Measurements from ENCODE around the gene EEF1AKMT3. TPM values are rescaled to one million over a fixed set of nuclear protein-coding genes. Genes with fewer than 3 reads are reported as not detected.

The EEF1AKMT3 gene
- total RNA-seq, 1 donor: 8.3 TPM

GRCh38 chr12:57726151-57726883 is 46.1 kb upstream of the EEF1AKMT3 start:
- DNase-seq (ENCODE audit: insufficient read length, low spot score, missing footprints): peak; percentile 98
- TF ChIP-seq, protein P1, sequence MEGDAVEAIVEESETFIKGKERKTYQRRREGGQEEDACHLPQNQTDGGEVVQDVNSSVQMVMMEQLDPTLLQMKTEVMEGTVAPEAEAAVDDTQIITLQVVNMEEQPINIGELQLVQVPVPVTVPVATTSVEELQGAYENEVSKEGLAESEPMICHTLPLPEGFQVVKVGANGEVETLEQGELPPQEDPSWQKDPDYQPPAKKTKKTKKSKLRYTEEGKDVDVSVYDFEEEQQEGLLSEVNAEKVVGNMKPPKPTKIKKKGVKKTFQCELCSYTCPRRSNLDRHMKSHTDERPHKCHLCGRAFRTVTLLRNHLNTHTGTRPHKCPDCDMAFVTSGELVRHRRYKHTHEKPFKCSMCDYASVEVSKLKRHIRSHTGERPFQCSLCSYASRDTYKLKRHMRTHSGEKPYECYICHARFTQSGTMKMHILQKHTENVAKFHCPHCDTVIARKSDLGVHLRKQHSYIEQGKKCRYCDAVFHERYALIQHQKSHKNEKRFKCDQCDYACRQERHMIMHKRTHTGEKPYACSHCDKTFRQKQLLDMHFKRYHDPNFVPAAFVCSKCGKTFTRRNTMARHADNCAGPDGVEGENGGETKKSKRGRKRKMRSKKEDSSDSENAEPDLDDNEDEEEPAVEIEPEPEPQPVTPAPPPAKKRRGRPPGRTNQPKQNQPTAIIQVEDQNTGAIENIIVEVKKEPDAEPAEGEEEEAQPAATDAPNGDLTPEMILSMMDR (IDR thresholded peaks at IDR 0.05; ENCODE audit: extremely low read depth, low read depth, low read length): peak; percentile 85
- peaks cover 2% of the 10 kb centered on the region for H4K20me1 ChIP-seq (ENCODE audit: insufficient read depth, low read length)
- peak overlapping the region; percentile 97 for H2AFZ ChIP-seq (ENCODE audit: low read length)
- no peaks in the 10 kb centered on the region for H3K9me3 ChIP-seq (ENCODE audit: low read depth, low read length)
- H3K36me3 ChIP-seq (ENCODE audit: insufficient read depth, low read length): no peaks in the 10 kb centered on the region
- peaks cover 15% of the 10 kb centered on the region for H3K27me3 ChIP-seq (ENCODE audit: insufficient read depth, low read length)
- peak overlapping the region; percentile 10 for H3K27ac ChIP-seq (ENCODE audit: low read depth, low read length)
- H3K4me2 ChIP-seq (ENCODE audit: insufficient read depth, low read length): peak overlapping the region; percentile 88
- H3K79me2 ChIP-seq (ENCODE audit: insufficient read depth, low read length): no peaks in the 10 kb centered on the region
- peak overlapping the region; percentile 83 for H3K4me3 ChIP-seq (ENCODE audit: insufficient read depth, low read length)
- peaks cover 4% of the 10 kb centered on the region for H3K4me1 ChIP-seq (ENCODE audit: insufficient read depth, low read length)

GRCh38 chr12:57726884-57727757 is 45.3 kb upstream of the EEF1AKMT3 start:
- Histone ChIP-seq H3K27ac (ENCODE audit: low read depth, low read length) (no peak overlapping the region), H3K36me3 (ENCODE audit: insufficient read depth, low read length) (no peaks in the 10 kb centered on the region), H3K4me3 (ENCODE audit: insufficient read depth, low read length) (peak overlapping the region; percentile 83), H3K9me3 (ENCODE audit: low read depth, low read length) (no peaks in the 10 kb centered on the region), H4K20me1 (ENCODE audit: insufficient read depth, low read length) (peaks cover 2% of the 10 kb centered on the region), H3K4me2 (ENCODE audit: insufficient read depth, low read length) (peak overlapping the region; percentile 88), H2AFZ (ENCODE audit: low read length) (peak overlapping the region; percentile 72), H3K27me3 (ENCODE audit: insufficient read depth, low read length) (peaks cover 17% of the 10 kb centered on the region), H3K4me1 (ENCODE audit: insufficient read depth, low read length) (peaks cover 4% of the 10 kb centered on the region), H3K79me2 (ENCODE audit: insufficient read depth, low read length) (no peaks in the 10 kb centered on the region)
- TF ChIP-seq, protein P1 (IDR thresholded peaks at IDR 0.05; ENCODE audit: extremely low read depth, low read depth, low read length): no peak
- DNase-seq (ENCODE audit: insufficient read length, low spot score, missing footprints): peak; percentile 86

DNA sequence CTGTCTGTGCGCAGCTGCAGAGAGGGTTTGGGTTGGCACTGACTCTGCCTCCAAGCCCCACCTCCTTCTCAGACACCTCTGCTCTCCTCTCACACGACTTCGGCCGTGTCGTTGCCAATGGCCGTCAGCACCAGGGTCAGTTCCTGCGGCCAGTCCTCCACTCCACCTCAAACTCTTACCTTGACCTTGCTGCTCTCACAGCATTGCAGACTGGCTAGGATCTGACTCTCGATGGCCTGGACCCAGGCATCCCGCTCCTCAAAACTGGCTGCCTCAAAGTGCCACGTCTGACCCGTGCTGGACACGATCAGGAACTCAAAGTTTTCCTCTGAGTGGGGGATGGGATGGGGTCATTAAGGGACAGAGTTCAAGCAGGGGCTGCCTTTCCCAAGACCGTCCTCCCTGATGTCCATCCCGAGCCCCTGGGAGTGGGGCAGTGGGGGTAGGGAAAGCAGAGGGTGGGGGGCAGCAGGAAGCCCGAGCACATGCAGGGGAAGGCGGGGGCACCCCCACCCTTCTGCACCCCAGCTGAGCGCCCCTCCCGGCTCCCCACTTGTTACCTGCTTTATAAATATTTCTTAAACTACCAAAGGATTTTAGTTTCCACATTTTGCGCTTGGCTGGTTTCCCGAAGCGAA is 44.5 kb upstream of the EEF1AKMT3 start:
- Histone ChIP-seq H3K4me2 (ENCODE audit: insufficient read depth, low read length) (no peak overlapping the region), H3K27ac (ENCODE audit: low read depth, low read length) (no peak overlapping the region), H3K4me1 (ENCODE audit: insufficient read depth, low read length) (peaks cover 4% of the 10 kb centered on the region), H3K4me3 (ENCODE audit: insufficient read depth, low read length) (no peak overlapping the region), H3K79me2 (ENCODE audit: insufficient read depth, low read length) (no peaks in the 10 kb centered on the region), H3K27me3 (ENCODE audit: insufficient read depth, low read length) (peaks cover 17% of the 10 kb centered on the region), H3K9me3 (ENCODE audit: low read depth, low read length) (no peaks in the 10 kb centered on the region), H2AFZ (ENCODE audit: low read length) (no peak overlapping the region), H3K36me3 (ENCODE audit: insufficient read depth, low read length) (no peaks in the 10 kb centered on the region), H4K20me1 (ENCODE audit: insufficient read depth, low read length) (peaks cover 2% of the 10 kb centered on the region)
- DNase-seq (ENCODE audit: insufficient read length, low spot score, missing footprints): peak; percentile 19
- TF ChIP-seq, protein P1 (IDR thresholded peaks at IDR 0.05; ENCODE audit: extremely low read depth, low read depth, low read length): no peak
